ENCODE measurements around the gene PTPN5. TPM values are rescaled to one million over a fixed set of nuclear protein-coding genes. Genes with fewer than 3 reads are reported as not detected.

Gene PTPN5
- total RNA-seq, 1 donor from 2014 or later = 1.7 TPM

DNA sequence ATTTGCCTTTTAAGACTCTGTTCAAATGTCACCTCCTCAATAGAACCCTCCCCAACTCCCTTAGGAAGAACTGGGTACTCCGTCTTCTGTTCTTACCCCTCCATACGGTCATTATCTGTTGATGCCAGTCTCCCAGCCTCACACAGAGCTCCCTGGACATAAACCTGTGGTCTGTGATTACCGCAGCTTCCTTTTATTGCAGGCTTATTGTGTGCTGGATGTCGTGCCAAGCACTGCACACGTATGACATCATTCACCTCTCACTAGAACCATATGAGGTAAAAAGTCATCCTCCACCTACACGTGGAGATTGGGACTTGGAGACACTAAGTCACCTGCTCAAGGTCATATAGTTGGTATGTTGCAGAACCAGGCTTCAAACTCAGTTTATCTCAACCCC, 15.3 kb downstream of the PTPN5 start:
- Mint-ChIP-seq H3K4me1 (ENCODE audit: unreplicated experiment) (no peaks in the 10 kb centered on the region), H3K27me3 (peaks cover 19% of the 10 kb centered on the region), H3K36me3 (no peaks in the 10 kb centered on the region), H3K4me3 (no peak overlapping the region), H3K27ac (no peak overlapping the region), H3K9me3 (no peaks in the 10 kb centered on the region)
- no peak for DNase-seq (ENCODE audit: extremely low spot score, unreplicated experiment)
- TF ChIP-seq, protein P1, sequence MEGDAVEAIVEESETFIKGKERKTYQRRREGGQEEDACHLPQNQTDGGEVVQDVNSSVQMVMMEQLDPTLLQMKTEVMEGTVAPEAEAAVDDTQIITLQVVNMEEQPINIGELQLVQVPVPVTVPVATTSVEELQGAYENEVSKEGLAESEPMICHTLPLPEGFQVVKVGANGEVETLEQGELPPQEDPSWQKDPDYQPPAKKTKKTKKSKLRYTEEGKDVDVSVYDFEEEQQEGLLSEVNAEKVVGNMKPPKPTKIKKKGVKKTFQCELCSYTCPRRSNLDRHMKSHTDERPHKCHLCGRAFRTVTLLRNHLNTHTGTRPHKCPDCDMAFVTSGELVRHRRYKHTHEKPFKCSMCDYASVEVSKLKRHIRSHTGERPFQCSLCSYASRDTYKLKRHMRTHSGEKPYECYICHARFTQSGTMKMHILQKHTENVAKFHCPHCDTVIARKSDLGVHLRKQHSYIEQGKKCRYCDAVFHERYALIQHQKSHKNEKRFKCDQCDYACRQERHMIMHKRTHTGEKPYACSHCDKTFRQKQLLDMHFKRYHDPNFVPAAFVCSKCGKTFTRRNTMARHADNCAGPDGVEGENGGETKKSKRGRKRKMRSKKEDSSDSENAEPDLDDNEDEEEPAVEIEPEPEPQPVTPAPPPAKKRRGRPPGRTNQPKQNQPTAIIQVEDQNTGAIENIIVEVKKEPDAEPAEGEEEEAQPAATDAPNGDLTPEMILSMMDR (conservative IDR thresholded peaks at IDR 0.05) = no peak

DNA sequence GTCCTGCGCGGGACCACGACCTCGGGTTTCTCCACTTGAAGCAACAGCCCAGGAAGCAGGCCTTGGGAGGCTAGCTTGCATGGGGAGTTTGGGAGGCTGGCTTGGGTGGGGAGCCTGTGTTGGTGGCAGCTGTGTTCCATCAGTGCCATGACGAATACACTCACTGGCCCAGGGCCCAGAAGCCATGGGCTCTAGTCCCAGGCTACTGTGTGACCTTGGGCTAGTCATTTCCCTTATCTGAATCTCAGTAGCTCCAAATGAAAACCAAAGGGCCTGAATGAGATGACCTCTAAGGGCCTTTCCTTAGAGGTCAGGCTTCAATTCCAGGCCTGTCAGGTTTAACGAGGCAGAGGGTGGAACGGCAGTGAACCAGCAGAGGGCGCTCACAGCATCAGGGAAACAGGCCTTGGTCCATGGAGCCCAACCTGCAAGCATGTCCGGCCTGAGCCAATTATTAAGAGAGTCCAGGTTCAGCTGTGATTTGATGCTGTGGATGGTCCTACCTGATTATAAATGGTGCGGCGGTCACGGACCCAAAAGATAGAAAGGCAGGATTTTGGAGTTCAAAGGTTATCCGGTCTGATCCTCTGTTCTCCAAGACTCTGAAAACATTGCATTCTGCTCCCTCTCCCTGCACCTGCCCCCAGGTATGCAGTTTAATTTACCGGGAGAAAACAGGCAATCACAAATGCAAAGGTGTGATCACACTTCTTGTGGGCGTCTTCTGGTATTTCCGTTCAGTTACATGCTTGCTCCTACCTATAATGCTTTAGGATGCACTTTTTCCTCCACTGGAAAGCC, 15.9 kb downstream of the PTPN5 start:
- H3K27me3 Mint-ChIP-seq = peaks cover 22% of the 10 kb centered on the region
- H3K36me3 Mint-ChIP-seq = no peaks in the 10 kb centered on the region
- H3K4me3 Mint-ChIP-seq = no peak overlapping the region
- TF ChIP-seq, protein P1 (conservative IDR thresholded peaks at IDR 0.05) = peak; percentile 87
- peak; percentile 77 for DNase-seq (ENCODE audit: extremely low spot score, unreplicated experiment)
- no peak overlapping the region for H3K27ac Mint-ChIP-seq
- no peaks in the 10 kb centered on the region for H3K9me3 Mint-ChIP-seq
- no peaks in the 10 kb centered on the region for H3K4me1 Mint-ChIP-seq (ENCODE audit: unreplicated experiment)

DNA sequence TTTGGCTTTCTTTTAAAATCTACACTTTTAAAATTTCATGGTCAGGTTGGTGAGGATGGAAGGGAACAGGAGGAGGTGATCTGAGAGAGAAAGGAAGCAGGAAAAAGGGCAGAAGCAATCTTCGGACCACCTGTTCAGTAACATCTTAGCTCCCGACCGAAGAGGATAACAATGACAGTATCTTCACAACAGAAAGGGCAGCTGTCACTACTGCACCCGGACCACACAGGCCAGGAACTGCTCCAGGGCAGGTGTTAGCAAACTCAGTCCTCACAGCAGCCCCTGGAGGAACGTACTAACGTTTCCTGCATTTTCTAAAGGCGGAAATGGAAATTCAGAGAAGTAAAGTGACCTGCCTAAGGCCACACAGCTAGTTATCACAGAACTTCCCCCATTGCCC, 16.8 kb downstream of the PTPN5 start:
- Mint-ChIP-seq H3K27me3 (peaks cover 22% of the 10 kb centered on the region), H3K36me3 (no peaks in the 10 kb centered on the region), H3K4me1 (ENCODE audit: unreplicated experiment) (no peaks in the 10 kb centered on the region), H3K9me3 (no peaks in the 10 kb centered on the region), H3K27ac (no peak overlapping the region), H3K4me3 (no peak overlapping the region)
- no peak for DNase-seq (ENCODE audit: extremely low spot score, unreplicated experiment)
- TF ChIP-seq, protein P1 (conservative IDR thresholded peaks at IDR 0.05) = no peak

DNA sequence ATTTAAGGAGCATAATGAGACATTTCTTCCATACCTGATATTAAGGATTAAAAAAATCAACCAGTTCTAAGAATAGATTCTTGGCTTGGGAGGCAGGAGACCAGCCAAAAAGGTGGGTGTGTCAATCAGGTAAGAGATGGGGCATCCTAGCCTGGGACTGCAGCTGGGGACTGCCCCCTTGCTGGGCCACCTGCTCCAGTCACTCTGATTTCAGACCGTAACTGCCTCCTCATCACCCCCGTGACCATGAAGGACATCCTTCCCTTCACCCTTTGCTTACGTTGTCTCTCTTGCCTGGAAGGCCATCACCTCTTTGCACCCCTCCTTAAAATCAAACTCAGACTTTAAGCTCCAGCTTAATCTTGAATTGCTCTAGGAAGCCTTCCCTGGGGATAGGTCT, 17.9 kb downstream of the PTPN5 start:
- H3K4me1 Mint-ChIP-seq (ENCODE audit: unreplicated experiment) = no peaks in the 10 kb centered on the region
- H3K27ac Mint-ChIP-seq = no peak overlapping the region
- H3K36me3 Mint-ChIP-seq = no peaks in the 10 kb centered on the region
- H3K9me3 Mint-ChIP-seq = no peaks in the 10 kb centered on the region
- peaks cover 22% of the 10 kb centered on the region for H3K27me3 Mint-ChIP-seq
- no peak for DNase-seq (ENCODE audit: extremely low spot score, unreplicated experiment)
- TF ChIP-seq, protein P1 (conservative IDR thresholded peaks at IDR 0.05) = no peak
- no peak overlapping the region for H3K4me3 Mint-ChIP-seq

DNA sequence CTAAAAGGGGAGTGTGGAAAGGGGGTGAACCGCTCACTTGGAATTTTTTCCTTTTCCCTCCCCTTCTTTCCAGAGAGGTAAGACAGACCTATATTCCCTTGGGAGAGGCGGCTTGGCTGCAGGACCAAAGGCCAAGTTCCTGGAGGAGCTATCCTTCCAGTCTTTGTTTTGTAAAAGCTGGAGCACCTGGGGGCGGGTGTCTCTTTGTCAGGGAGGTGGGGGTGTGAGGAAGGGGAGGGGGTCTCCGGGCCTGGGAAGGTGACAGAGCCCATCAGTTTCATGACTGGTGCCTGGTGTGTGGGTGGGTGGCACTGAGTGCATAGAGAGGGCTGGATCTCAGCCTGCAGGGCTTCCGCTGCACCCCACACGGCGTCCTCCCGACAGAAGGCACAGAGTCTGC, 18.5 kb downstream of the PTPN5 start:
- Mint-ChIP-seq H3K27me3 (peaks cover 22% of the 10 kb centered on the region), H3K4me3 (no peak overlapping the region), H3K4me1 (ENCODE audit: unreplicated experiment) (no peaks in the 10 kb centered on the region)

More for the DNA sequence above, 18.5 kb downstream of the PTPN5 start:
- Mint-ChIP-seq H3K36me3 (no peaks in the 10 kb centered on the region), H3K27ac (no peak overlapping the region), H3K9me3 (no peaks in the 10 kb centered on the region)
- TF ChIP-seq, protein P1 (conservative IDR thresholded peaks at IDR 0.05) = no peak
- DNase-seq (ENCODE audit: extremely low spot score, unreplicated experiment) = no peak

Measured in type B pancreatic cell (in vitro differentiated cells).